ENCODE results near the gene CDH22.

GRCh38 chr20:46343348-46343974 is 35.2 kb upstream of the CDH22 start:
- TF ChIP-seq CTCF (IDR thresholded peaks at IDR 0.05; ENCODE audit: borderline replicate concordance, extremely low read depth, low read length, poor library complexity, severe bottlenecking) (no peak), EZH2 (IDR thresholded peaks at IDR 0.05; ENCODE audit: borderline replicate concordance, low read depth, low read length, severe bottlenecking) (no peak)

Measured in DND-41 (cell line).